ENCODE measurements around the gene PROC.

DNA sequence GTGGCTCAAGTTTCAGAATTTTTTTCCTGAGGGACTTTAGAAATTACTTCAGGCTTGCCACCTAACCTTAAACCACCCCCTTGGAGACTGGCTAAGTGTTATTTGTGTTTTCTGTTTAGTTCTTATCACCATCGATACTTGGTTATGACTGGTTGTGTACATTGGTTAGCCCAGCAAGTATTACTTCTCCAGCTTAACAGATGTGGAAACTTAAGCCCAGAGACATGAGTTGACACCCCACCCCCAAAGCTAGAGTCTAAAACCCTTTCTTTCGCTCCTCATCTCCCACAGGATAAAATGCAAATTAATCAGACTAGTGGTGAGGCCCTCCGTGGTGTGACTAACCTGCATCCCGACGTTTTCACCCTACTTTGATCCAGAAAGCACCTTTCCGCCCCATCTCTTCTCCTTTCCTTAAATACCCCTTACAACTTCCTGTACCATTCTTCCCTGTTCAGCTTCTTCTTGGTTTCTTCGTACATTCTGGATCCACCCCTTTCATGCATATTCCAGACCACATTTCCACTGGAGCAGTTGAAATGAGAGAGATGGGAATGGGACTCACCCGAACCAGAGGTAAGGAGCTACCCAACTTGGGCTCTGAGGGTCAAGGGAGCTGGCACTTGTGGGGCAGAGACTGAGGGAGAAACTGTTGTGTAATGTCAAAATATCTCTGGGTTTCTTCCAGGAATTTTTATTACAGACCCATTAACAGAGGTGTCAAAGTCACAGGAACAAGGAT, 29.6 kb upstream of the PROC start:
- TF ChIP-seq, protein P1, sequence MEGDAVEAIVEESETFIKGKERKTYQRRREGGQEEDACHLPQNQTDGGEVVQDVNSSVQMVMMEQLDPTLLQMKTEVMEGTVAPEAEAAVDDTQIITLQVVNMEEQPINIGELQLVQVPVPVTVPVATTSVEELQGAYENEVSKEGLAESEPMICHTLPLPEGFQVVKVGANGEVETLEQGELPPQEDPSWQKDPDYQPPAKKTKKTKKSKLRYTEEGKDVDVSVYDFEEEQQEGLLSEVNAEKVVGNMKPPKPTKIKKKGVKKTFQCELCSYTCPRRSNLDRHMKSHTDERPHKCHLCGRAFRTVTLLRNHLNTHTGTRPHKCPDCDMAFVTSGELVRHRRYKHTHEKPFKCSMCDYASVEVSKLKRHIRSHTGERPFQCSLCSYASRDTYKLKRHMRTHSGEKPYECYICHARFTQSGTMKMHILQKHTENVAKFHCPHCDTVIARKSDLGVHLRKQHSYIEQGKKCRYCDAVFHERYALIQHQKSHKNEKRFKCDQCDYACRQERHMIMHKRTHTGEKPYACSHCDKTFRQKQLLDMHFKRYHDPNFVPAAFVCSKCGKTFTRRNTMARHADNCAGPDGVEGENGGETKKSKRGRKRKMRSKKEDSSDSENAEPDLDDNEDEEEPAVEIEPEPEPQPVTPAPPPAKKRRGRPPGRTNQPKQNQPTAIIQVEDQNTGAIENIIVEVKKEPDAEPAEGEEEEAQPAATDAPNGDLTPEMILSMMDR (IDR thresholded peaks at IDR 0.05): no peak
- no peak for TF ChIP-seq POLR2AphosphoS5 (IDR thresholded peaks at IDR 0.05)
- TF ChIP-seq POLR2A (IDR thresholded peaks at IDR 0.05): no peak
